Measurements from ENCODE around the gene KCNH5. TPM values are rescaled to one million over a fixed set of nuclear protein-coding genes. Genes with fewer than 3 reads are reported as not detected.

KCNH5 gene
- total RNA-seq, 1 donor from 2014 or later, result 0.29 TPM

DNA sequence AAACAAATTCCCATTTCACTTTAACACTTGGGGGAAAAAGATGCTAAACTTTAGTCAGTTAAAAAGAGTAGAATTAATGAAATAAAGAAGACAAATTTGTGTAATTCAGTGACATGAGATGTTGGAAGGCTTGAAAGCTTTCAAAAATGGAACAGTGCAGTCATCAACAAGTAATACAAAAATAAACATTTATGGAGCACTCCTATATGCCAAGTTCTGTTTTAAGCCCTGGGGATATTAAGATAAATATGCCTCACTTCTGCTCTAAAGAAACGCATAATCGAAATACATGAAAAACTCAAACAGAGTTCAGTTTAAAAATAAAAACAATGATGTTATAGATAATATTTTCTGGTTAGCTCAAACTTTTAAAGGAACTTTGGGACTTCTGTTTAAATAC, 93.0 kb downstream of the KCNH5 start:
- DNase-seq, result no peak
- Histone ChIP-seq H3K4me1 (no peaks in the 10 kb centered on the region), H3K4me3 (no peak overlapping the region), H3K27ac (no peak overlapping the region), H3K36me3 (no peaks in the 10 kb centered on the region), H3K9me3 (no peaks in the 10 kb centered on the region), H3K27me3 (no peaks in the 10 kb centered on the region)
- intact Hi-C loops (cut with DNase I), result no loop called here
- no peak for ATAC-seq
- TF ChIP-seq, protein P1, sequence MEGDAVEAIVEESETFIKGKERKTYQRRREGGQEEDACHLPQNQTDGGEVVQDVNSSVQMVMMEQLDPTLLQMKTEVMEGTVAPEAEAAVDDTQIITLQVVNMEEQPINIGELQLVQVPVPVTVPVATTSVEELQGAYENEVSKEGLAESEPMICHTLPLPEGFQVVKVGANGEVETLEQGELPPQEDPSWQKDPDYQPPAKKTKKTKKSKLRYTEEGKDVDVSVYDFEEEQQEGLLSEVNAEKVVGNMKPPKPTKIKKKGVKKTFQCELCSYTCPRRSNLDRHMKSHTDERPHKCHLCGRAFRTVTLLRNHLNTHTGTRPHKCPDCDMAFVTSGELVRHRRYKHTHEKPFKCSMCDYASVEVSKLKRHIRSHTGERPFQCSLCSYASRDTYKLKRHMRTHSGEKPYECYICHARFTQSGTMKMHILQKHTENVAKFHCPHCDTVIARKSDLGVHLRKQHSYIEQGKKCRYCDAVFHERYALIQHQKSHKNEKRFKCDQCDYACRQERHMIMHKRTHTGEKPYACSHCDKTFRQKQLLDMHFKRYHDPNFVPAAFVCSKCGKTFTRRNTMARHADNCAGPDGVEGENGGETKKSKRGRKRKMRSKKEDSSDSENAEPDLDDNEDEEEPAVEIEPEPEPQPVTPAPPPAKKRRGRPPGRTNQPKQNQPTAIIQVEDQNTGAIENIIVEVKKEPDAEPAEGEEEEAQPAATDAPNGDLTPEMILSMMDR (IDR thresholded peaks at IDR 0.05), result no peak

DNA sequence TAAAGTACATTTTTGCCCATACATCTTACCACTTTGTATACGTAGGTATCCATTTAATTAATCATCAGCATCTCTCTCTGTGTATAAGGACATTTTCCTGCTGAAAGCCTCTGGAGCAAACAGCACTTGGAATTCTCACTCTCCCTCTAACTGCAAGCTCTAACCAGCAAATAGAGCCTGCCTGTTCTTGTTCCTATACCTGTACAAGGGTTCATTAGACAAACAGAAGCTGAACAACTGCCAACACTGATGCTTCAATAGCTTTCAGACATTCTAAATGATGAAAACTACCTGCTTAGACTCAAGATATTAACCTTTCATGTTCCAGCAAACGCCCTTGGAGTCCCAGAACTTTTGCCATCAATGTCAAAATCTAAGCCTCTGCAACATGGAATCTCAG, 98.0 kb downstream of the KCNH5 start:
- H3K27me3 ChIP-seq, result no peaks in the 10 kb centered on the region
- ATAC-seq (no peak), DNase-seq (no peak)
- no peak overlapping the region for H3K27ac ChIP-seq
- H3K4me1 ChIP-seq, result no peaks in the 10 kb centered on the region
- no peaks in the 10 kb centered on the region for H3K9me3 ChIP-seq
- no peak overlapping the region for H3K4me3 ChIP-seq
- TF ChIP-seq, protein P1 (IDR thresholded peaks at IDR 0.05), result no peak
- H3K36me3 ChIP-seq, result no peaks in the 10 kb centered on the region
- intact Hi-C loops (cut with DNase I), result no loop called here

DNA sequence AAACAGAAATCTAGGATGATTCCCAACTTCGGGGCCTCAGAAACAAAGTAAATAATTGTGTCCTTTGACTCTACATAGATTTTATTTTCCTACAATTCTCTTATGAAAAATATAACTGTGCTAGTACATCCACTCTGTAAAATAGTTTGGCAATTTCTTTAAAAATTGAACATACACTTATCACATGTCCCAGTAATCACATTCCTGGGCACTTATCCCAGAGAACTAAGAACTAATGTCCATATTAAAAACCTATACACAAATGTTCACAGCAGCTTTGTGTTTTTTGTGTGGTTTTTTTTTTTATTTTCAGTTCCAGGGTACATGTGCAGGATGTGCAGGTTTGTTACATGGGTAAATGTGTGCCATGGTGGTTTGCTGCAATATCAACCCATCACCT, 99.0 kb downstream of the KCNH5 start:
- Histone ChIP-seq H3K27ac (no peak overlapping the region), H3K36me3 (no peaks in the 10 kb centered on the region), H3K4me1 (no peaks in the 10 kb centered on the region), H3K27me3 (no peaks in the 10 kb centered on the region), H3K4me3 (no peak overlapping the region), H3K9me3 (no peaks in the 10 kb centered on the region)
- DNase-seq (no peak), ATAC-seq (no peak)
- intact Hi-C loops (cut with DNase I), result no loop called here
- TF ChIP-seq, protein P1 (IDR thresholded peaks at IDR 0.05), result no peak

DNA sequence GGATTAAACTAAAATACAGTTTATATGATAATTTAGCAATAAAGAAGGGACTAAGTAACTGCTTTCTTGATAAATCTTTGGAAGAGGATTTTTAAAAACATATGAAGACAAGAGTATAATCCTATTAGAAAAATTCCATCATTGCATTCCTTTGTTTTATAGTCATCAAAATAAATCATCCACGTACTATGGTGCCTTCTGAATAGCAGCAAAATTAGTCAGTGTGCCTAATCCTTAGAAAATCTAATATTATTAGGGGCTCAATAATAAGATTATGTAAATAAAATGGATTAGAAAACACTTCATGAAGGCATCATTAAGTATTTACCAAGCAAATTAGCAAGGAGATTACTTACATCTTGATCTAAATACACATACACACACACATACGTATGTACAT, 102.1 kb downstream of the KCNH5 start:
- no peak for ATAC-seq

DNA sequence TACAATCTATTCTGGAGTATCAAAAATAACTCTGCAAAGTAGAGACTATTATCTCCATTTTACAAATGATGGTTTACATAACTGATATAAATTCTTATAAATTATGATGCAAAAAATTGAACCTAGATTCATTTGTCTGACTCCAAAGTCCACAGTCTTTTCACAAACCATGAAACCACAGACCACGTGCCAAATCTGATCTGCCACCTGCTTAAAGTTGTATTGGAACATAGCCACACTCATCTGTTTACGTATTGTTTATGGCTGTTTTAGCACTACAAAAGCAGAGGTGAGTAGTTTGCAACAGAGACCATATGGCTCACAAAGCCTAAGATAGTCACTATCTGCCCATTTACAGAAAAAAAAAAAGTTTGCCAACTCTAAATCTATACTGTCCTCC, 105.3 kb downstream of the KCNH5 start:
- no peak overlapping the region for H3K27ac ChIP-seq
- DNase-seq (no peak), ATAC-seq (no peak)
- no peaks in the 10 kb centered on the region for H3K27me3 ChIP-seq
- H3K36me3 ChIP-seq, result no peaks in the 10 kb centered on the region
- TF ChIP-seq, protein P1 (IDR thresholded peaks at IDR 0.05), result no peak
- no peak overlapping the region for H3K4me3 ChIP-seq
- intact Hi-C loops (cut with DNase I), result no loop called here
- no peaks in the 10 kb centered on the region for H3K9me3 ChIP-seq
- H3K4me1 ChIP-seq, result no peaks in the 10 kb centered on the region

More for the DNA sequence above, 102.1 kb downstream of the KCNH5 start:
- no peaks in the 10 kb centered on the region for H3K9me3 ChIP-seq
- no peaks in the 10 kb centered on the region for H3K27me3 ChIP-seq
- no peak for DNase-seq
- intact Hi-C loops (cut with DNase I), result no loop called here
- no peak overlapping the region for H3K4me3 ChIP-seq
- H3K27ac ChIP-seq, result no peak overlapping the region
- TF ChIP-seq, protein P1 (IDR thresholded peaks at IDR 0.05), result no peak
- no peaks in the 10 kb centered on the region for H3K36me3 ChIP-seq
- H3K4me1 ChIP-seq, result no peaks in the 10 kb centered on the region

DNA sequence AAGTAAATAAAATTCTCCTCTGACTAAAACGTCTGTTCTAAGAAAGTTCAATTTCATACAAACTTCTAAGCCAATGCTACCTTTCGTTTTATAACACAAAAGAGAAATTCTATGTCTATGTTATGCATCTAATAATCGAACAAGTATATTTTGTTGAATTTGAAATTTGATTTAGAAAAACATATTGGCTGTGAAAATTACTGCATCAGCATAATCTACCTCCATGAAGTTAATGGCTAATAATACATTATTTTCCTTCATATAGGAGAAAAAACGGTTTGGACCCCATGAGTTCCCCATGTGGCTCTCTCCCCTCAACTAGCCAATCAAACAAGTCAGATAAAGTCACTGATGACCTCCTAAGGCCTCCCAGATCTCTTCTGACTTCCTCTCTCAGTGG, 106.5 kb downstream of the KCNH5 start:
- DNase-seq, result no peak
- H3K36me3 ChIP-seq, result no peaks in the 10 kb centered on the region
- no peak for ATAC-seq
- no peak overlapping the region for H3K27ac ChIP-seq
- no peaks in the 10 kb centered on the region for H3K27me3 ChIP-seq
- no peaks in the 10 kb centered on the region for H3K9me3 ChIP-seq
- H3K4me1 ChIP-seq, result no peaks in the 10 kb centered on the region
- H3K4me3 ChIP-seq, result no peak overlapping the region
- TF ChIP-seq, protein P1 (IDR thresholded peaks at IDR 0.05), result no peak
- intact Hi-C loops (cut with DNase I), result no loop called here

Data from upper lobe of right lung (tissue), 1 donor.